ENCODE measurements around the gene DIAPH1. TPM values are rescaled to one million over a fixed set of nuclear protein-coding genes. Genes with fewer than 3 reads are reported as not detected.
A peak's percentile ranks its signal among the peaks of the same experiment; 100 is the strongest.

The DIAPH1 gene
- total RNA-seq, 1 donor from 2014 or later, result 43.0 TPM

GRCh38 chr5:141494761-141495452, 123.9 kb downstream of the DIAPH1 start:
- Mint-ChIP-seq H3K9me3 (no peaks in the 10 kb centered on the region), H3K27me3 (ENCODE audit: low read depth) (no peaks in the 10 kb centered on the region), H3K4me1 (peaks cover 25% of the 10 kb centered on the region), H3K36me3 (peaks cover 27% of the 10 kb centered on the region), H3K27ac (peak overlapping the region; percentile 84), H3K4me3 (peak overlapping the region; percentile 63)
- peak in 1 of 2 experiments; percentile 50 for DNase-seq (ENCODE audit: low spot score in 2 of 2, unreplicated experiment in 2 of 2)
- no peak for TF ChIP-seq CTCF (IDR thresholded peaks at IDR 0.05; ENCODE audit: unreplicated experiment)

- peak overlapping the region; percentile 34 for H3K27ac Mint-ChIP-seq
- TF ChIP-seq CTCF (IDR thresholded peaks at IDR 0.05; ENCODE audit: unreplicated experiment), result no peak
These were observed 125.0 kb downstream of the DIAPH1 start for GRCh38 chr5:141493500-141494422.

GRCh38 chr5:141492168-141492885, 126.5 kb downstream of the DIAPH1 start:
- no peaks in the 10 kb centered on the region for H3K27me3 Mint-ChIP-seq (ENCODE audit: low read depth)
- no peak for TF ChIP-seq CTCF (IDR thresholded peaks at IDR 0.05; ENCODE audit: unreplicated experiment)

More at GRCh38 chr5:141493500-141494422, 125.0 kb downstream of the DIAPH1 start:
- H3K36me3 Mint-ChIP-seq, result peaks cover 29% of the 10 kb centered on the region
- no peaks in the 10 kb centered on the region for H3K9me3 Mint-ChIP-seq
- DNase-seq (ENCODE audit: low spot score in 2 of 2, unreplicated experiment in 2 of 2), result no peak
- no peaks in the 10 kb centered on the region for H3K27me3 Mint-ChIP-seq (ENCODE audit: low read depth)
- H3K4me1 Mint-ChIP-seq, result peaks cover 25% of the 10 kb centered on the region
- H3K4me3 Mint-ChIP-seq, result no peak overlapping the region

GRCh38 chr5:141491323-141492167, 127.3 kb downstream of the DIAPH1 start:
- TF ChIP-seq CTCF (IDR thresholded peaks at IDR 0.05; ENCODE audit: unreplicated experiment), result no peak
- H3K36me3 Mint-ChIP-seq, result peaks cover 31% of the 10 kb centered on the region
- DNase-seq (ENCODE audit: low spot score in 2 of 2, unreplicated experiment in 2 of 2), result no peak
- no peaks in the 10 kb centered on the region for H3K9me3 Mint-ChIP-seq
- no peak overlapping the region for H3K4me3 Mint-ChIP-seq
- H3K4me1 Mint-ChIP-seq, result peaks cover 25% of the 10 kb centered on the region
- H3K27ac Mint-ChIP-seq, result no peak overlapping the region
- no peaks in the 10 kb centered on the region for H3K27me3 Mint-ChIP-seq (ENCODE audit: low read depth)

More at GRCh38 chr5:141492168-141492885, 126.5 kb downstream of the DIAPH1 start:
- H3K4me3 Mint-ChIP-seq, result no peak overlapping the region
- H3K27ac Mint-ChIP-seq, result no peak overlapping the region
- H3K36me3 Mint-ChIP-seq, result peaks cover 23% of the 10 kb centered on the region
- DNase-seq (ENCODE audit: low spot score in 2 of 2, unreplicated experiment in 2 of 2), result no peak
- H3K4me1 Mint-ChIP-seq, result peaks cover 25% of the 10 kb centered on the region
- H3K9me3 Mint-ChIP-seq, result no peaks in the 10 kb centered on the region

- Mint-ChIP-seq H3K4me3 (no peak overlapping the region), H3K36me3 (peaks cover 34% of the 10 kb centered on the region), H3K27me3 (ENCODE audit: low read depth) (no peaks in the 10 kb centered on the region), H3K27ac (no peak overlapping the region), H3K4me1 (peaks cover 19% of the 10 kb centered on the region), H3K9me3 (no peaks in the 10 kb centered on the region)
- DNase-seq (ENCODE audit: low spot score in 2 of 2, unreplicated experiment in 2 of 2), result no peak
- no peak for TF ChIP-seq CTCF (IDR thresholded peaks at IDR 0.05; ENCODE audit: unreplicated experiment)
These were observed 128.0 kb downstream of the DIAPH1 start for GRCh38 chr5:141490771-141491170.

Measured in mesothelial cell of epicardium (in vitro differentiated cells).